DOHH2 (cell line): Measurements from ENCODE around the gene HNRNPK.

Experiments
- H3F3A ChIP-seq: fragments of 200-600 bp; sonication (generic), shearing (Covaris generic); 2 replicates; pipeline ENCODE4 v1.6.0; 2016; ENCODE audit warnings: antibody characterized with exemption, mild to moderate bottlenecking; ENCODE audit not compliant: control insufficient read depth, insufficient read depth
- H3K27ac ChIP-seq: fragments of 200-600 bp; sonication (generic); 2 replicates; pipeline ENCODE4 v1.5.1; 2014; ENCODE audit warnings: low read depth, mild to moderate bottlenecking, low read length, moderate library complexity
- H3K27me3 ChIP-seq: fragments of 200-600 bp; sonication (generic); 2 replicates; pipeline ENCODE4 v1.6.1; 2014; ENCODE audit warnings: mild to moderate bottlenecking, low read length, mixed read lengths; ENCODE audit not compliant: control insufficient read depth
- H3K36me3 ChIP-seq: fragments of 200-600 bp; sonication (generic); 2 replicates; pipeline ENCODE4 v1.6.1; 2014; ENCODE audit warnings: mild to moderate bottlenecking, low read length, moderate library complexity, mixed read lengths; ENCODE audit not compliant: control insufficient read depth
- H3K4me1 ChIP-seq: fragments of 200-600 bp; sonication (generic); 2 replicates; pipeline ENCODE4 v1.6.1; 2014; ENCODE audit warnings: mild to moderate bottlenecking, low read length, mixed read lengths; ENCODE audit not compliant: control insufficient read depth
- H3K4me2 ChIP-seq: fragments of 200-600 bp; sonication (generic); 2 replicates; pipeline ENCODE4 v1.6.0; 2014; ENCODE audit warnings: mild to moderate bottlenecking, low read length, moderate library complexity
- H3K4me3 ChIP-seq: fragments of 200-600 bp; sonication (generic); 2 replicates; pipeline ENCODE4 v1.5.1; 2014; ENCODE audit warnings: mild to moderate bottlenecking, low read length, mixed read lengths
- H3K79me2 ChIP-seq: fragments of 200-600 bp; sonication (generic); 2 replicates; pipeline ENCODE4 v1.6.1; 2014; ENCODE audit warnings: mild to moderate bottlenecking, low read length, mixed read lengths; ENCODE audit not compliant: control insufficient read depth
- H3K9me2 ChIP-seq: fragments of 200-600 bp; sonication (generic); replicated peaks from 2 replicates; pipeline ENCODE4 v1.6.1; 2014; ENCODE audit warnings: mild to moderate bottlenecking, low read length, mixed read lengths; ENCODE audit not compliant: control insufficient read depth
- H3K9me3 ChIP-seq: fragments of 200-600 bp; sonication (generic); 2 replicates; pipeline ENCODE4 v1.6.1; 2014; ENCODE audit warnings: antibody characterized with exemption, low read length, mixed read lengths; ENCODE audit not compliant: control insufficient read depth, insufficient read depth
- H4K20me1 ChIP-seq: fragments of 200-600 bp; sonication (generic); 2 replicates; pipeline ENCODE4 v1.6.0; 2014; ENCODE audit warnings: low read depth, mild to moderate bottlenecking, antibody characterized with exemption, low read length, moderate library complexity; ENCODE audit not compliant: control insufficient read depth, insufficient read depth
- EZH2phosphoT487 ChIP-seq: fragments of 200-600 bp; sonication (generic); IDR thresholded peaks from 2 replicates; pipeline ENCODE4 v1.6.1; 2017; ENCODE audit warnings: borderline replicate concordance, mild to moderate bottlenecking, antibody characterized with exemption, low read length, moderate library complexity, mixed read lengths
- TF ChIP-seq, protein P1 (sequence below): fragments of 200-600 bp; sonication (generic); IDR thresholded peaks from one replicate; pipeline ENCODE4 v1.5.1; 2014; ENCODE audit warnings: antibody characterized with exemption, mild to moderate bottlenecking, low read depth, low read length; ENCODE audit not compliant: poor library complexity, severe bottlenecking

Gene HNRNPK

GRCh38 chr9:83937861-83938455 lies 42.1 kb downstream of the HNRNPK start:
- H3F3A ChIP-seq, result no peaks in the 10 kb centered on the region
- H4K20me1 ChIP-seq, result no peaks in the 10 kb centered on the region
- H3K9me2 ChIP-seq, result no peaks in the 10 kb centered on the region
- H3K9me3 ChIP-seq, result no peaks in the 10 kb centered on the region
- peaks cover 44% of the 10 kb centered on the region for H3K36me3 ChIP-seq
- H3K4me2 ChIP-seq, result no peak overlapping the region
- H3K4me3 ChIP-seq, result no peak overlapping the region
- no peaks in the 10 kb centered on the region for H3K79me2 ChIP-seq
- no peaks in the 10 kb centered on the region for H3K4me1 ChIP-seq
- H3K27ac ChIP-seq, result no peak overlapping the region
- H3K27me3 ChIP-seq, result no peaks in the 10 kb centered on the region; the same call in 1 of the 2 replicates
- TF ChIP-seq, protein P1, sequence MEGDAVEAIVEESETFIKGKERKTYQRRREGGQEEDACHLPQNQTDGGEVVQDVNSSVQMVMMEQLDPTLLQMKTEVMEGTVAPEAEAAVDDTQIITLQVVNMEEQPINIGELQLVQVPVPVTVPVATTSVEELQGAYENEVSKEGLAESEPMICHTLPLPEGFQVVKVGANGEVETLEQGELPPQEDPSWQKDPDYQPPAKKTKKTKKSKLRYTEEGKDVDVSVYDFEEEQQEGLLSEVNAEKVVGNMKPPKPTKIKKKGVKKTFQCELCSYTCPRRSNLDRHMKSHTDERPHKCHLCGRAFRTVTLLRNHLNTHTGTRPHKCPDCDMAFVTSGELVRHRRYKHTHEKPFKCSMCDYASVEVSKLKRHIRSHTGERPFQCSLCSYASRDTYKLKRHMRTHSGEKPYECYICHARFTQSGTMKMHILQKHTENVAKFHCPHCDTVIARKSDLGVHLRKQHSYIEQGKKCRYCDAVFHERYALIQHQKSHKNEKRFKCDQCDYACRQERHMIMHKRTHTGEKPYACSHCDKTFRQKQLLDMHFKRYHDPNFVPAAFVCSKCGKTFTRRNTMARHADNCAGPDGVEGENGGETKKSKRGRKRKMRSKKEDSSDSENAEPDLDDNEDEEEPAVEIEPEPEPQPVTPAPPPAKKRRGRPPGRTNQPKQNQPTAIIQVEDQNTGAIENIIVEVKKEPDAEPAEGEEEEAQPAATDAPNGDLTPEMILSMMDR, result peak; percentile 72
- TF ChIP-seq EZH2phosphoT487, result no peak

DNA sequence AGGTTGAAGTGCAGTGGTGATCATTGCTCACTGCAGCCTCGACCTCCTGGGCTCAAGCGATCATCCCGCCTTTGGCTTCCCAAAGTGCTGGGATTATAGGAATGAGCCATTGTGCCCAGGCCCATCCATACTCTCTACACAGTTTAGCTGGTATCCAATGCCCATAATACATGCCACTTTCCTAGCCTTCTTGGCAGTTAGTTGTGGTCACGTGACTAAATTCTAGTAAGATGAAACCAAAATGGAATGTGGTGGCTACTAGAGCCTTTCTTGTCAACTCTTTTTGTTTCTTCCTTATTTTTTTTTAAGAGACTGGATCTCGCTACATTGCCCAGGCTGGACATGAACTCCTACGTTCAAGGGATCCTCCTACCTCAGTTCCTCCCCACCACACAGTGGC lies 43.5 kb downstream of the HNRNPK start:
- Histone ChIP-seq H3F3A (no peaks in the 10 kb centered on the region), H3K9me3 (no peaks in the 10 kb centered on the region), H3K4me3 (no peak overlapping the region), H3K36me3 (peaks cover 31% of the 10 kb centered on the region), H3K27me3 (peaks cover under 1% of the 10 kb centered on the region), H3K79me2 (no peaks in the 10 kb centered on the region), H4K20me1 (no peaks in the 10 kb centered on the region), H3K4me1 (no peaks in the 10 kb centered on the region), H3K9me2 (no peaks in the 10 kb centered on the region), H3K27ac (no peak overlapping the region), H3K4me2 (no peak overlapping the region)
- TF ChIP-seq EZH2phosphoT487, result no peak
- TF ChIP-seq, protein P1, result no peak

GRCh38 chr9:83935276-83935935 lies 44.6 kb downstream of the HNRNPK start:
- Histone ChIP-seq H3K4me3 (no peak overlapping the region), H4K20me1 (no peaks in the 10 kb centered on the region), H3F3A (no peaks in the 10 kb centered on the region), H3K4me1 (no peaks in the 10 kb centered on the region), H3K4me2 (no peak overlapping the region), H3K27me3 (peaks cover 5% of the 10 kb centered on the region), H3K9me3 (no peaks in the 10 kb centered on the region), H3K27ac (no peak overlapping the region), H3K79me2 (no peaks in the 10 kb centered on the region), H3K9me2 (no peaks in the 10 kb centered on the region), H3K36me3 (peaks cover 21% of the 10 kb centered on the region)
- no peak for TF ChIP-seq EZH2phosphoT487
- TF ChIP-seq, protein P1, result no peak
